Duodenal mucosa (tissue), 2 donors: ENCODE measurements around the gene ODAD4.
"Not testable (repeated sequence)": the region's sequence is repeated elsewhere in the genome, so short reads cannot be mapped to it uniquely, and the experiment has no call there.

Source experiments
- H3K27ac ChIP-seq: one replicate; pipeline ENCODE4 v1.7.0; 2013; ENCODE audit warnings: low read depth, low read length
- H3K27me3 ChIP-seq, 2 donors: one replicate each; pipeline ENCODE4 v1.7.0; 2013; ENCODE audit warnings: low read length in 2 of 2, control low read depth in 1 of 2; ENCODE audit not compliant: insufficient read depth in 2 of 2, control insufficient read depth in 1 of 2
- H3K36me3 ChIP-seq, 2 donors: one replicate each; pipeline ENCODE4 v1.7.0; 2013; ENCODE audit warnings: low read length in 2 of 2, control low read depth in 1 of 2; ENCODE audit not compliant: insufficient read depth in 2 of 2, control insufficient read depth in 1 of 2
- H3K4me1 ChIP-seq, 2 donors: one replicate each; pipeline ENCODE4 v1.7.0; 2013; ENCODE audit warnings: low read length in 2 of 2, control low read depth in 1 of 2; ENCODE audit not compliant: insufficient read depth in 2 of 2, control insufficient read depth in 1 of 2
- H3K4me3 ChIP-seq, 2 donors: one replicate each; pipeline ENCODE4 v1.7.0; 2013; ENCODE audit warnings: low read length in 2 of 2, low read depth in 1 of 2
- H3K9ac ChIP-seq, 2 donors: one replicate each; pipeline ENCODE4 v1.7.0; 2013; ENCODE audit warnings: low read length in 2 of 2, low read depth in 1 of 2
- H3K9me3 ChIP-seq, 2 donors: one replicate each; pipeline ENCODE4 v1.7.0; 2013; ENCODE audit warnings: low read length in 2 of 2, control low read depth in 1 of 2; ENCODE audit not compliant: control insufficient read depth in 1 of 2

ODAD4 gene

DNA sequence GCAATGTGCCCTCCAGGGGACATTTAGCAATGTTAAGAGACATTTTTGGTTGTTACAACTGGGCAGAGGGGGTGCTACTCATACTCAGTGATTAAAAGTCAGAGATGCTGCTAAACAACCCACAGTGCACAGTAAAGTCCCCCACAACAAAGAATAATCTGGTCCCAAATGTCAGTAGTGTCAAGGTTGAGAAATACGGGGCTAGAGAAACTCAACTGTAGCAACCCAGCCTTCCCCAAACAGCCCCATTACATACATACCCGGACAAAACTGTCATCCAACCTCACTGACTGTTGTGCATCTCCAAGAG, 66.4 kb downstream of the ODAD4 start:
- Histone ChIP-seq H3K36me3 (peaks cover 31 to 65% of the 10 kb centered on the region in 2 donors), H3K27me3 (no peaks in the 10 kb centered on the region), H3K27ac (no peak overlapping the region), H3K9me3 (no peaks in the 10 kb centered on the region), H3K4me3 (no peak overlapping the region), H3K9ac (no peak overlapping the region), H3K4me1 (peaks cover 8 to 17% of the 10 kb centered on the region in 2 donors)

DNA sequence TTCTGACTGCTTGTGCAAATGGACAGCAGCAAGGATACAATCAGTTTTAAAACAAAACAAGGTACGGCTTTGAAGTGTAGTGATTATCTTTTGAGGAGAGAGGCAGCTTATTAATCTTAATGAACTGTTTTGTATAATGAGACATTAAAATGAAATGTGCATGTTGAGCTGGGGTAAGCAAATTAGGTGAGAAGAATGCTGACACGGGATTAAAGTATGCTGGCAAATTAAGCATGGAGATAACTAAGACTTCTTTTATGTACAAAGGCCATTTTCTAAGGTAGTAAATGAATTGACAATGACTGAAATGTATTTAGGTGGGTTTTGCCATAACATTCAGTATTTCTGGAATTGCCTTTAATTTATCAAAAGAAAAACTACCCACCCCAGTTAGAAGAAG, 68.1 kb downstream of the ODAD4 start:
- H3K27me3 ChIP-seq, result no peaks in the 10 kb centered on the region
- H3K4me1 ChIP-seq, result peaks cover 24 to 34% of the 10 kb centered on the region in 2 donors
- no peaks in the 10 kb centered on the region for H3K9me3 ChIP-seq
- no peak overlapping the region for H3K27ac ChIP-seq
- H3K9ac ChIP-seq, result no peak overlapping the region
- H3K4me3 ChIP-seq, result no peak overlapping the region
- peaks cover 31 to 58% of the 10 kb centered on the region in 2 donors for H3K36me3 ChIP-seq

DNA sequence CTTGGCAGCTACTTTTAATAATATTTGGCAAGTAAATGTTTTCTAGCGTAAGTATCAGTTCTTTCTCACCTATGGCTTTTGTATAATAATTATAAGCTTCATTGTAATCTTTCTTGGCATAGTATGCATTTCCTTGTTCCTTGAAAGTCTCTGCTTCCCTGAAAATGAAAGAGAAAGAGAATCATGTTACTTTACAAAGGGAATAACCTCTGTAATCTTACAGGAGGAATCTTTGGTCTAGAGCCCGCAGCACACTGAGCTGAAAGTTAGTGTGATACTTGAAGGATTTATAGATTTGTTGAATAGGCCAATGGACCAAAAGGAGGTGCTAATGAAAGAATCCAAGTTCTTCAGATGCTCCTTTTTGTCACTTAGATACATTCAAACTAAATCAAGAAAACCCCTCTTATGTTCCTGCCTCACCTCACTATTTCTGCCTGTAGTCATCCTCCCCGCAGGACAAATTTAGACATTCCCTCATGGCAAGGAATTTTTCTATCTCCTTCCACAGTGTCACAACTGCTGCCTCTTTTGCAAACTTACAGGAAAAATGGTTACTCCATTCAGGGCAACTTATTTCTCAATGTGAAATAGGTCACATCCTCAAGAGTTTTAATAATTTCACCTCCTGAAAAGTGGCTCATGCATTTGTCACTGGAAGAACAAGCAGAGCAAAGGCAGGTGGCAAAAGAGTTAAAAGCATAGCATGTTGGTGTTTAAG, 70.2 kb downstream of the ODAD4 start:
- H3K36me3 ChIP-seq, result peaks cover 20 to 45% of the 10 kb centered on the region in 2 donors
- peaks cover 24 to 44% of the 10 kb centered on the region in 2 donors for H3K4me1 ChIP-seq
- H3K9ac ChIP-seq, result no peak overlapping the region

DNA sequence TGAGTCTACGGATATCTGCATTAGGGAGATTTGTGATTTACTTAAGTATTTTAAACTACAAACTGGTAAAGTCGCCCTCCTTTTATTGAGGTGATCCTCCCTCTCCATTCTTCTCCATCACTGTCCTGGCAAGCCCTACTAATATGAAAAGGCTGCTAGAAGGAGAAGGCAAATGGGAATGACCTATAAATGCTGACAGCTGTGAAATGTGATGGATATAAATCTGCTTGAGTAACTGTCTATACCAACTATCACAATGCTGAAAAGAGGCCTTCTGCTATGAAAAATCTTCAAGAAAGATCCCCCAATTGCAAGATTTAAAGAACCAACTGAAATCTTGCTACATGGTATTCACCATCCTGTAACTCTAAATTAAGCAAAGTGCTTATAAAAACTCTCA, 71.3 kb downstream of the ODAD4 start:
- Histone ChIP-seq H3K9me3 (no peaks in the 10 kb centered on the region), H3K4me3 (no peak overlapping the region), H3K9ac (no peak overlapping the region), H3K27me3 (no peaks in the 10 kb centered on the region), H3K27ac (no peak overlapping the region), H3K4me1 (peaks cover 24 to 44% of the 10 kb centered on the region in 2 donors), H3K36me3 (peaks cover 11 to 33% of the 10 kb centered on the region in 2 donors)

More for the DNA sequence above, 70.2 kb downstream of the ODAD4 start:
- H3K4me3 ChIP-seq, result no peak overlapping the region
- H3K27me3 ChIP-seq, result no peaks in the 10 kb centered on the region
- no peaks in the 10 kb centered on the region for H3K9me3 ChIP-seq
- no peak overlapping the region for H3K27ac ChIP-seq

DNA sequence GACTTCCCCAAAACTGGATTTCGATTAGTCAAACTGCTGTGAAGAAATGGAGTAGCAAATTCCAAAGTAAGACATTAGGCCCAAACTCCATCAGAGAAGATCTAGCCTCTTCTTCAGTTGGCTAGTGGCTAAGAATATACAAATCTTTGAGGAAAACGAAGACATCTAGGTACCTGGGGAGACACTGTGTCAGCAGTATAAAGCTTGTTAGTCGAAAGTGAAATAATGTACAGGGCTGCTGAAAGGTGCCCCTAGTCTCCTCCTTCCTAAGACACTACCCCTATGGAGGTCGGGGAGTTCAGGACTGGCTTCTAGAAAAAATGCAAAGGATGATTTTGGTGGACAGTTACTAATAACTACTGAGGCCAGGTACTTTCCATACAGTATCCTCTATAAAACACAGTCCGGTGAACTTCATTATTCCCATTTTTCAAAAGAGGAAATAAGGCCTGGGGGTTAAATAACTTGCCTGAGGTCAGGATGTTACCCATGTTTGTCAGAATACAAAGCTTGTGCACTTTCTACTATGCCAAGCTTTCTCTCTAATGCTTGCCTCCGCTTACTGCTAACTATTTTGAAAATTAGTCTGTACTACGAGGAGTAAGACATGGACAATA, 71.9 kb downstream of the ODAD4 start:
- no peak overlapping the region for H3K27ac ChIP-seq
- H3K27me3 ChIP-seq, result no peaks in the 10 kb centered on the region
- H3K4me3 ChIP-seq, result peak overlapping the region in 1 of 2 donors; percentile 31
- H3K9ac ChIP-seq, result no peak overlapping the region
- H3K4me1 ChIP-seq, result peaks cover 24 to 44% of the 10 kb centered on the region in 2 donors
- H3K9me3 ChIP-seq, result no peaks in the 10 kb centered on the region
- peaks cover 7 to 28% of the 10 kb centered on the region in 2 donors for H3K36me3 ChIP-seq

DNA sequence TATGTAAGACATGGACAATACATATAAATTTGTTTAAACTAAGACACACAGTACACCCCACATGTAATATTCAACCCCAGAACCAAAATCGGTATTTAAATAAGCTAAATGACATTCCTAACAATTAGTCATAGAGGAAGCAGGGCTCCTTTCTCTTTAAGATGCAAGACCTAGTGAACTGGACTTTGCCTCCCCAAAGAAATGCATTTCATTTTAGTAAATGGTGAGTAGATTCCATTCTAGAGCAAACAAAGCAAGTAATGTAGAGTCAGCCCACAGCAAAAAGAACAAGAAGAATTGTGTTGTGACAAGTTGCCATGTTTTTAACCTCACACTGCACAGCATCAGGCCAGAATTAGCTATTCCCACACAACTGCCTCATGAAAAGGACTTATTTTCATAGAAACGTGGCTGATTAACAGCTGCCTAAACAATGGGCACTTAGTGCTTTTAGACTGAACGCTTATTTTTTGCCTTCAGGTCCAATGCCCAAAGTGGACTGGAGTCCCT, 72.4 kb downstream of the ODAD4 start:
- H3K36me3 ChIP-seq, result peaks cover 7 to 22% of the 10 kb centered on the region in 2 donors
- no peak overlapping the region for H3K27ac ChIP-seq
- peaks cover 24 to 44% of the 10 kb centered on the region in 2 donors for H3K4me1 ChIP-seq
- peak overlapping the region; percentile 31 to 46 for H3K4me3 ChIP-seq
- H3K9me3 ChIP-seq, result no peaks in the 10 kb centered on the region
- no peaks in the 10 kb centered on the region for H3K27me3 ChIP-seq
- H3K9ac ChIP-seq, result peak overlapping the region in 1 of 2 donors; percentile 48

DNA sequence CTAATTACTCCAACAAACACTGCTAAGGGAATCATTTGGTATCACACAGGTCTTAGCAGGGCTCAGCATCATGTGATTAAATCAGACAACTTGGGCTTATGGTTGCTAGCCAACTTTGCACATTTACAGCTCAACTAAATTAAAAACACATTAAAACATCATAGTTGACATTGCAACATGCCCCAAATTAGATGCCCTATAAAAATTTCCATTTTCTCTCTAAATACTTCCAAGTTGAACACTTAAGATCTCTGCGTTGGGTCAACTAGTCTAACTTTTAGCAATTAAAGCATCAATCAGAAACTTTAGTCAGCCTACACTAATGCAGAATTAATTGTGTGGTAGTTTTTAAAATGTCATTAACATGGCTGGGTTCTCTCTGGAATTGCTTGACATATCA, 74.7 kb downstream of the ODAD4 start:
- Histone ChIP-seq H3K9me3 (no peaks in the 10 kb centered on the region), H3K27ac (no peak overlapping the region), H3K4me3 (no peak overlapping the region), H3K4me1 (peaks cover 24 to 43% of the 10 kb centered on the region in 2 donors), H3K9ac (no peak overlapping the region), H3K27me3 (no peaks in the 10 kb centered on the region), H3K36me3 (peaks cover 0 to 22% of the 10 kb centered on the region in 2 donors)

DNA sequence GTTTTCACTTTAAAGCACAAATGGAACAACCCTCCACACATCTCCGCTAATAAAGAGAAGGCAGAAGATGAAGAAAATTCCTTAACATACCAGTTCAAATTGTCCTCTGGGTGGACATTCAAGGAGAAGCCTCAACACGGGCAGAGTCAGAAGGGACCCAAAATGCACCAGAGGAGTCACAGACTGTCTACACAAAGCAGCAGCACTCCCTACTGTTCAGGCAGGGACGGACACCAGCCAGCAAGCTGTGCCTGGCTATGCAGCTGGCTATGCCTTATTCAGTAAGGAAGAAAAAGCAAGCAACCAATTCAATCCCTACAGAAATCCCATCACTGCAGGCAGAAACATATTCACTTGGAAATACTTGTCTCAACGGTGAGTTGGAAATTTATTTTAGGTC, 78.8 kb downstream of the ODAD4 start:
- Histone ChIP-seq H3K9me3 (no peaks in the 10 kb centered on the region), H3K9ac (no peak overlapping the region), H3K27me3 (no peaks in the 10 kb centered on the region), H3K36me3 (peaks cover 0 to 10% of the 10 kb centered on the region in 2 donors), H3K4me3 (no peak overlapping the region), H3K4me1 (peaks cover 8 to 30% of the 10 kb centered on the region in 2 donors), H3K27ac (no peak overlapping the region)

DNA sequence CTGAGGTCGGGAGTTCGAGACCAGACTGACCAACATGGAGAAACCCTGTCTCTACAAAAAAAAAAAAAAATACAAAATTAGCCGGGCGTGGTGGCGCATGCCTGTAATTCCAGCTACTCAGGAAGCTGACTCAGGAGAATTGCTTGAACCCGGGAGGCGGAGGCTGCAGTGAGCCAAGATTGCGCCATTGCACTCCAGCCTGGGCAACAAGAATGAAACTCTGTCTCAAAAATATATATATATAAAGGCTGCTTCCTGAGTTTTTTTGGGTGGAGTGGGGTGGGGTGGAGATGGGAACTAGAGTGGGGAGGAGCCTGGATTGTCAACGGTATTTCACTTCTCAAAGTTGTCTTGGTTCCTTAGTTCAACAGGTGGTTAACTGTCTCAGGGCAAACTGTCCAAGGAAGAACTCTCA, 79.9 kb downstream of the ODAD4 start:
- H3K9ac ChIP-seq, H3K27me3 ChIP-seq, H3K4me3 ChIP-seq, H3K27ac ChIP-seq, H3K9me3 ChIP-seq, H3K36me3 ChIP-seq: not testable (repeated sequence)
- peaks cover 12 to 24% of the 10 kb centered on the region in 2 donors for H3K4me1 ChIP-seq

DNA sequence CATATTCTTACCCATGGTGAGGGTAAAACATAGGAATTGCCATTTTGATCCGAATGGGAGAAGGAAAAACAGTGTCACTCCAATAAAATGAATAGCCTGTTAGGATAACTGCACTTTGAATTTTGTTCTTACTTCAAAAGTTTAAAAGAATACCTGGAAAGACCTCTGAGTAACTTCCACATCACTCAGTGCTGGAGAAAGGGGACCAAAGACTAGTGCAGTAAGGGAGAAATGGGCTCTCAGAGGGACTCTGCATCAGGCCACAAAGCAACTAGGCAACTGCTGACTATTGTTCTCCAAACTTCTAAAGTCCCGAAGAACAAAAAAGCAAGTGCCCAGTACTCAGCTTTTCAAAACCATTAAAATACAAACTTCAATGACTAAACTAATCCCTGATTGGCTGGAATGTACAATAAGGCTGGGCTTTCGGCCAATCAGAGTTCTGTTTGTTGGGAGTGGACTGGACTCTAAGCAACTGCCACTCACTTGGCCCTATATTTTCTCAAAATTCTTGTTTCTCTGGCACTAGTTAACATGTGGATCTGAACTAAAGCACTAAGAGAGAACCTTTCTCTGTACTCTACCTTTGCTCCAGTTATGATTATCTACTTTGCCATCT, 80.6 kb downstream of the ODAD4 start:
- Histone ChIP-seq H3K27ac (no peak overlapping the region), H3K9me3 (no peaks in the 10 kb centered on the region), H3K4me1 (peaks cover 20 to 26% of the 10 kb centered on the region in 2 donors), H3K36me3 (peaks cover 0 to 10% of the 10 kb centered on the region in 2 donors), H3K27me3 (no peaks in the 10 kb centered on the region), H3K9ac (no peak overlapping the region), H3K4me3 (no peak overlapping the region)
